NCI-H1417 (cell line): Measurements from ENCODE around the gene PHACTR2.
"Not testable (repeated sequence)": the region's sequence is repeated elsewhere in the genome, so short reads cannot be mapped to it uniquely, and the experiment has no call there.

ENCODE experiments used
- DNase-seq, 3 experiments: peaks; one replicate each; lab custom pipeline; 2025; lab: John Stamatoyannopoulos, UW

The PHACTR2 gene

GRCh38 chr6:143698759-143699429 lies 21.1 kb downstream of the PHACTR2 start:
- DNase-seq, result no peak

GRCh38 chr6:143699430-143699825 lies 21.7 kb downstream of the PHACTR2 start:
- no peak for DNase-seq

GRCh38 chr6:143700684-143701348 lies 23.1 kb downstream of the PHACTR2 start:
- DNase-seq, result no peak

- DNase-seq, result no peak
These were observed 23.8 kb downstream of the PHACTR2 start for GRCh38 chr6:143701349-143702234.

DNA sequence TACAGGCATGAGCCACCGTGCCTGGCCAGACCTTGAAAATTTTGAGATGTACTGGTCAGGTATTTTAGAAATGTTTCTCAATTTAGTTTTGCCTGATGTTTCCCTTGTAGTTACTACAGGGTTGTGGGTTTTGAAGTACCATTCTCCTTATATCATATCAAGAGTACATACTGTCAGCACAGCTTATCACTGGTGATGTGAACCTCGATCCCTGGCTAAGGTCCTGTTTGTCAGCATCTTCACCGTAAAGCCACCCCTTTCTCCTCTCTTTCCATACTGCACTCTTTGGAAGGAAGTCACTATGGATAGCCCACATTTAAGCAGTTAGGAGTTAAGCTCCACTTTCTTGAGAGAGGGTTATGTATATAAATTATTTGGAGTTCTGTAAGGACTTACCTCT lies 27.8 kb downstream of the PHACTR2 start:
- DNase-seq, result no peak

DNA sequence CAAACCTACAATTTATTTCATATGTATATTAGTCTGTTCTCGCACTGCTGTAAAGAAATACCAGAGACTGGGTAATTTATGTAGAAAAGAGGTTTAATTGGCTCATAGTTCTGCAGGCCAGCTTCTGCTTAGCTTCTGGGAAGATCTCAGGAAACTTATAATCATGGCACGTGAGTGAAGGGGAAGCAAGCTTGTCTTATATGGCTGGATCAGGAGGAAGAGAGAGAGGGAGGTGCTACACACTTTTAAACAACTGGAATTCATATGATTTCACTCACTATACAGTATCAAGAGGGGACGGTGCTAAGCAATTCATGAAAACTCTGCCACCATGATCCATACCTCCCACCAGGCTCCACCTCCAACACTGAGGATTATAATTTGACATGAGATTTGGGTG lies 29.9 kb downstream of the PHACTR2 start:
- DNase-seq, result no peak

GRCh38 chr6:143708889-143709288 lies 31.1 kb downstream of the PHACTR2 start:
- no peak for DNase-seq

DNA sequence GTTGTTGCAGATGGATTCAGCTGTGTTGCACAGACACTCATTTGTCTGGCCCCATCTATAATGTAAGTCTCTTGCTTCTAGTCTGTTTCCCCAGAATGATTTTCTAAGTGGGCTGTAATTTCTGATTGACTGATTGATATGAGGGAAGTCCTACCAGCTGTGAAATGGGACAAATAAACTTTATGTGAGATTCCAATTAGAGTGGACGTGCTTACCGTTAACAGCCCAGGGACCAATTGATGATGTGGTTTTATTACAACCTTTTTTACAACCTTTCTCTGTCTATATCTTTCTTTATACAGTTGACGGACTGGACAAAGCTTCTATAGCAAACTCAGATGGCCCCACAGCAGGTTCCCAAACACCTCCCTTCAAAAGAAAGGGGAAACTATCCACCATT lies 33.9 kb downstream of the PHACTR2 start:
- DNase-seq, result no peak

DNA sequence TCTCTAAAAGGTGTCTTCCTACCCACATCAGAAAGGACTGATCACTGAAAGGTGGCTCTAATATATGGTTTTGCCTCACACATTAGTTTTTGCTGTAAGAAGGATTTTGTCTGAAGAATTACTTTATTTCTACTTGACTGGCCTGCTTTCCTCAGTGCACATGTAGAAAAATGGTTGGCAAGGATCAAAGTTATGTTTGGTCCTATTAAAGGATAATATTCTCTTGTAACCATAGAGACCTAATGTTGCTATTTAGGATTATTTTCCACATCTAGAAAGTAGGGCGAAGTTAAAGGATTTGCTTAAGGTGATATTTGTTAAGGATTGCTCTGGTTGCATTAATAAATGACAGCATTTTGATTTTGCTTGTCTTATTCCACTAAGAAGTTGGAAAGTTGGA lies 40.7 kb downstream of the PHACTR2 start:
- DNase-seq, result no peak

- DNase-seq, result no peak
These were observed 43.9 kb downstream of the PHACTR2 start for GRCh38 chr6:143721642-143722041.

DNA sequence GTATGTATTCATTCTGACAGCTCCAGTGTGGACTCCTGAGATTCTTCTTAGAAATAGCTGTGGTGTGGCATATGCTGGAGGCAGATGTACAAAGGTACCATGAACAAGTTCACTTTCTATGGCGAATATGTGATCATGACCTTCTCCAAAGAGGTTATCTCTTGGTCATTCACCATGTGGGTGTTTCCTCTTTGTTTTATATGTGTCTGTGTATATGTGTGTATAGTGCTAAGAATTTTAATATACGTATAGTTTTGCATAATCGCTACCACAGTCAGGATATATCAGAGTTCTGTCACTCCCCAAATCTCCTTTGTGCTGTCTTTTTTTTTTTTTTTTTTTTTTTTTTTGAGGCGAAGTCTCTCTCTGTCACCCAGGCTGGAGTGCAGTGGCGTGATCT lies 47.1 kb downstream of the PHACTR2 start:
- DNase-seq, result no peak

DNA sequence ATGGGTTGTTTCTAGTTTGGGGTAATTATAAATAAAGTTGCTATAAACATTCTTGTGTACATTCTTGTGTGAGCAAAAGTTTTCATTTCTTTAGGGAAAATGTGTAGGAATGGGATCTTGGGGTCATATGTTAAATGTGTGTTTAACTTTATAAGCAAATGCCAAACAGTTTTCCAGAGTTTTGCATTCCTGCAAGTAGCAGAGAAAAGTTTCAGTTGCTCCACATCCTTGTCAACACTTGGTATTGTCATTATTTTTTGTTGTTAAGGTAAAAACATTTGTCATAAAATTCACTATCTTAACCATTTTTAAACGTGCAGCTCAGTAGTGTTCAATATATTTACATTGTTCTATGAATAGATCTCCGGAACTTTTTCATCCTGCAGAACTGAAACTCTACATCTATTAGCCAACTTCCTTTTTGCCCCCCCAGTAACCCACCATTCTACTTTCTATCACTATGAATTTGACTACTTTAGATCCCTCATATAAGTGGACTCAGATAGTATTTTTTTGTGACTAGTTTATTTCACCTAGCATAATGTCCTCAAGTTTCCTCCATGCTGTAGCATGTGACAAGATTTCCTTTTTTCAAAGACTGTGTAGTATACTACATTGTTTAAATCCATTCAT lies 48.4 kb downstream of the PHACTR2 start:
- DNase-seq, result no peak

GRCh38 chr6:143727035-143727434 lies 49.3 kb downstream of the PHACTR2 start:
- no peak for DNase-seq

- no peak for DNase-seq
These were observed 54.0 kb downstream of the PHACTR2 start for GRCh38 chr6:143731789-143732188.

DNA sequence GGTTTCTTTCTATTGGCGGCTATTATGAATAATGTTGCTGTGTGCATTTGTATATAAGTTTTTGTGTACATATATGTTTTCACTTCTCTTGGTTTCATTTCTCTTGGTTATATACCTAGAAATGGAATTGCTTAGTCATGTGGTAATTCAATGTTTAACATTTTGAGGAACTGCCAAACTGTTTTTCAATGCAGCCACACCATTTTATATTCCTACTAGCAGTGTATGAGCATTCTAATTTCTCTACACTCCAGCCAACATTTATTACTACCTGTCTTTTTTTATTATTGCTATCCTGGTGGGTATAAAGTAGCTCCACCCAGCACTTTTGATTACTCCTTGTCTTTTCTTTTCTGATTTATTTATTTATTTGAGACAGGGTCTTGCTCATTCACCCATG lies 54.8 kb downstream of the PHACTR2 start:
- DNase-seq, result no peak

GRCh38 chr6:143733510-143733909 lies 55.7 kb downstream of the PHACTR2 start:
- DNase-seq, result no peak

GRCh38 chr6:143734641-143735063 lies 56.9 kb downstream of the PHACTR2 start:
- DNase-seq, result peak in 1 of 3 experiments; percentile 41

- not testable (repeated sequence) for DNase-seq
These were observed 60.4 kb downstream of the PHACTR2 start for GRCh38 chr6:143738072-143738690.

DNA sequence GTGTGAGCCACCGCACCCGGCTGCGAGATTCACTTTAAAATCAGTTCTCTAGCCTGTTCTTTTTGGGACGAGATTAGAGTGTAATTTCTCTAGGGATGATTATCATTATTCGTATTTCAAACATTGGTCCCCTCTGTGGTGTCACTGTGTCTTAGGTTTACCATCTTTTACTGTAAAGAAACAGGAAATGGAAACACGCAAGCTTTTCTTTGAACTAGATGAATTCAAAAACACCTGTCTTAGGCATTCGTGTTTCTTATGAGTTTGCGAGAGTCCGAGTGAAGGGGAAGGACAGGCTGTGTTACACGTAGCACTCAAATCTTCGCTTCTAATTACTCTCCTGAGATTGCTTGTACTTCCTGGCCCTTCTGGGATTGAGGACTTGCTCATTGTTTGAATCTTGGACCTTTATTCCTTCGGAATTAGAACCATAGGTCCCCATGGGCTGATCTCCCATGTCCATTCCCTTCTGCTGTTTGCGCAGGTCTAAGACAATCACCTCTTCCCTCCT lies 61.6 kb downstream of the PHACTR2 start:
- no peak for DNase-seq

GRCh38 chr6:143740213-143740612 lies 62.4 kb downstream of the PHACTR2 start:
- DNase-seq, result no peak

- no peak for DNase-seq
These were observed 63.7 kb downstream of the PHACTR2 start for GRCh38 chr6:143741480-143741879.
